PFSK-1 (cell line): Measurements from ENCODE around the gene ASB4.

Experiments
- POLR2AphosphoS5 ChIP-seq: IDR thresholded peaks from 2 replicates; pipeline ENCODE4 v1.6.1; 2012; ENCODE audit warnings: low read depth, mild to moderate bottlenecking, control low read depth, low read length, moderate library complexity
- TAF1 ChIP-seq: IDR thresholded peaks from 2 replicates; pipeline ENCODE4 v1.6.1; 2012; ENCODE audit warnings: low read length, control low read depth, borderline replicate concordance; ENCODE audit not compliant: insufficient read depth

DNA sequence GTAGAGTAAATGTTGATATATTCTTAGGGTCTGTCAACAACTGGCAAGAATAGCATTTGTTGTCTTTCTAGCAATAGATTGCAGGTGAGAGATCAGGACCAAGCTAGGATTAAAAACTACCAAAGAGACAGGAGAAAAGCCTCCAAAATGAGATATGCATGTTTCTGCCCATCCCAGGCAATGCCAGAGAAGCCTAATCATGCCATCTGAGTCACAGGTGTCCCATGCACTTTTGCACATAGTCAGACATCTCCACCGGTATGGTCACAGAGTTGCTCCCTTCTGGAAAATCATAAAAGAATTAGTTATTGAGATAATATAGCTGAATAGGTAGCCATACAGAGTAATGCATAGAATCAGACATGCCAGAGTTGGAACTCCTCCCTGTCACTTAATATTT, 59.9 kb downstream of the ASB4 start:
- no peak for TF ChIP-seq POLR2AphosphoS5
- no peak for TF ChIP-seq TAF1
